H1 (cell line): ENCODE measurements around the gene SLC15A3. TPM values are rescaled to one million over a fixed set of nuclear protein-coding genes. Genes with fewer than 3 reads are reported as not detected.

Source experiments
- BACH1 ChIP-seq: IDR thresholded peaks from 2 replicates; pipeline ENCODE4 v1.6.1; 2012; ENCODE audit warnings: low read length, improper control_type of control experiment
- BCL11A ChIP-seq, 2 experiments: IDR thresholded peaks; one replicate each; pipeline ENCODE4 v1.6.1; 2011; ENCODE audit warnings: low read depth in 2 of 2, low read length in 2 of 2, mild to moderate bottlenecking in 2 of 2
- BRCA1 ChIP-seq: IDR thresholded peaks from 2 replicates; pipeline ENCODE4 v1.6.1; 2012; ENCODE audit warnings: low read depth, low read length, improper control_type of control experiment
- CBX5 ChIP-seq: fragments of 300-800, 300-1000 bp; sonication (generic); IDR thresholded peaks from 2 replicates; pipeline ENCODE4 v1.7.1; 2016; ENCODE audit warnings: antibody characterized with exemption, low read length, low read depth
- CBX8 ChIP-seq: fragments of 300-800, 300-1000 bp; sonication (generic); IDR thresholded peaks from 2 replicates; pipeline ENCODE4 v1.7.1; 2016; ENCODE audit warnings: low read depth, low read length, borderline replicate concordance
- CHD2 ChIP-seq: IDR thresholded peaks from 2 replicates; pipeline ENCODE4 v1.6.1; 2012; ENCODE audit warnings: low read length, improper control_type of control experiment
- CREB1 ChIP-seq: IDR thresholded peaks from 2 replicates; pipeline ENCODE4 v1.6.1; 2012; ENCODE audit warnings: inconsistent platforms
- GTF2F1 ChIP-seq: IDR thresholded peaks from 2 replicates; pipeline ENCODE4 v1.6.1; 2012; ENCODE audit warnings: low read depth, low read length, improper control_type of control experiment, borderline replicate concordance
- HDAC2 ChIP-seq, 2 experiments: fragments of 300-600 bp in 1 of 2; sonication (generic) in 1 of 2; IDR thresholded peaks; 2 replicates each; pipeline ENCODE4 v1.6.1; 2011 to 2012; ENCODE audit warnings: low read depth in 2 of 2, low read length in 2 of 2, mild to moderate bottlenecking in 2 of 2, moderate library complexity in 2 of 2, borderline replicate concordance in 1 of 2, inconsistent platforms in 1 of 2
- JUN ChIP-seq: IDR thresholded peaks from 2 replicates; pipeline ENCODE4 v1.6.1; 2011; ENCODE audit warnings: low read depth, mild to moderate bottlenecking, improper control_type of control experiment, low read length
- JUND ChIP-seq: IDR thresholded peaks from 2 replicates; pipeline ENCODE4 v1.6.1; 2011; ENCODE audit warnings: mild to moderate bottlenecking, improper control_type of control experiment, low read length
- KDM4A ChIP-seq: IDR thresholded peaks from one replicate; pipeline ENCODE4 v1.7.1; 2012; ENCODE audit warnings: low read depth, mild to moderate bottlenecking, moderate library complexity, low read length, inconsistent platforms; ENCODE audit not compliant: severe bottlenecking
- KDM5A ChIP-seq: fragments of 200-600 bp; IDR thresholded peaks from 2 replicates; pipeline ENCODE4 v1.7.1; 2012; ENCODE audit warnings: mild to moderate bottlenecking, low read length, inconsistent platforms, mixed read lengths
- MAFK ChIP-seq: IDR thresholded peaks from 2 replicates; pipeline ENCODE4 v1.6.1; 2012; ENCODE audit warnings: low read depth, mild to moderate bottlenecking, improper control_type of control experiment, low read length
- POLR2A ChIP-seq, 2 experiments: IDR thresholded peaks; 1 replicate in 1 of 2; 2 replicates in 1 of 2; pipeline ENCODE4 v1.6.1; 2011; ENCODE audit warnings: low read depth in 2 of 2, low read length in 2 of 2, mild to moderate bottlenecking in 2 of 2; ENCODE audit errors: control extremely low read depth in 1 of 2
- RAD21 ChIP-seq, 2 experiments: IDR thresholded peaks in 1 of 2; conservative IDR thresholded peaks in 1 of 2; 2 replicates each; pipeline ENCODE4 v1.6.1; 2011; ENCODE audit warnings: low read depth in 2 of 2, low read length in 2 of 2, improper control_type of control experiment in 1 of 2, inconsistent platforms in 1 of 2, mild to moderate bottlenecking in 1 of 2, moderate library complexity in 1 of 2
- RBBP5 ChIP-seq: IDR thresholded peaks from 2 replicates; pipeline ENCODE4 v1.7.1; 2012; ENCODE audit warnings: low read depth, mild to moderate bottlenecking, inconsistent platforms, low read length, moderate library complexity, borderline replicate concordance
- RXRA ChIP-seq: IDR thresholded peaks from 2 replicates; pipeline ENCODE4 v1.6.1; 2011; ENCODE audit warnings: low read depth, mild to moderate bottlenecking, low read length, moderate library complexity; ENCODE audit not compliant: insufficient read depth
- SAP30 ChIP-seq: fragments of 300-600 bp; sonication (generic); IDR thresholded peaks from 2 replicates; pipeline ENCODE4 v1.7.1; 2012; ENCODE audit warnings: low read length, moderate library complexity, mild to moderate bottlenecking, inconsistent platforms; ENCODE audit not compliant: insufficient read depth, insufficient replicate concordance
- SIN3A ChIP-seq, 2 experiments: IDR thresholded peaks in 1 of 2; conservative IDR thresholded peaks in 1 of 2; 2 replicates each; pipeline ENCODE4 v1.6.1; 2011 to 2012; ENCODE audit warnings: low read length in 2 of 2, improper control_type of control experiment in 1 of 2, low read depth in 1 of 2, mild to moderate bottlenecking in 1 of 2
- SIX5 ChIP-seq: IDR thresholded peaks from 2 replicates; pipeline ENCODE4 v1.6.1; 2011; ENCODE audit warnings: mild to moderate bottlenecking, low read depth, low read length
- SP2 ChIP-seq: IDR thresholded peaks from 2 replicates; pipeline ENCODE4 v1.6.1; 2012; ENCODE audit warnings: mild to moderate bottlenecking, low read length, inconsistent platforms
- SUZ12 ChIP-seq: fragments of 200-600 bp; sonication (generic); IDR thresholded peaks from 2 replicates; pipeline ENCODE4 v1.6.1; 2012; ENCODE audit warnings: mild to moderate bottlenecking, inconsistent platforms, low read length, moderate library complexity, mixed read lengths
- TAF7 ChIP-seq: optimal IDR thresholded peaks from 2 replicates; pipeline ENCODE3; 2011; ENCODE audit warnings: low read depth, mild to moderate bottlenecking, inconsistent platforms, low read length, moderate library complexity, borderline replicate concordance
- YY1 ChIP-seq: IDR thresholded peaks from 2 replicates; pipeline ENCODE4 v1.6.1; 2011; ENCODE audit warnings: low read depth, mild to moderate bottlenecking, low read length
- polyA plus RNA-seq, 7 experiments: library from polyadenylated mRNA; depleted of rRNA in 3 of 7; stranded (reverse) in 5 of 7; unstranded in 2 of 7; fragments of >200 nt in 5 of 7; fragments of 200-250 nt in 2 of 7; gene quantifications; 1 replicate in 5 of 7; 2 replicates in 1 of 7; 4 replicates in 1 of 7; pipeline versions ENCODE4 v1.2.1 to v1.2.3, GENCODE V29; 2011 to 2013; ENCODE audit warnings: missing spikeins in 2 of 7, mixed read lengths in 2 of 7
- total RNA-seq: library from RNA; stranded (reverse); fragmentation: NEBNext Ultra II Directional; extraction: Animal tissue kit (Norgen Biotek cat#: 25700); gene quantifications from 2 replicates; pipeline ENCODE4 v1.2.1, GENCODE V29; 2021

Gene SLC15A3
- total and polyA plus RNA-seq, 2 of the 8 experiments (the other 6 are each of a cell fraction or from before 2014, with no cell fraction given) = 25.8 to 31.0 TPM

- no peak for TF ChIP-seq CBX8
- TF ChIP-seq BCL11A (IDR thresholded peaks at IDR 0.05; ENCODE audit: low read depth in 2 of 2, low read length in 2 of 2) = no peak
- no peak for TF ChIP-seq MAFK
- no peak for TF ChIP-seq HDAC2 (IDR thresholded peaks at IDR 0.05; ENCODE audit: borderline replicate concordance in 1 of 2, low read depth in 2 of 2, low read length in 2 of 2)
- no peak; a peak in 1 of 4 replicates for TF ChIP-seq RAD21 (IDR thresholded peaks at IDR 0.05 in 1 of 2, conservative IDR thresholded peaks at IDR 0.05 in 1 of 2; ENCODE audit: low read depth in 2 of 2, low read length in 2 of 2)
- no peak for TF ChIP-seq KDM5A
- no peak for TF ChIP-seq BACH1
- TF ChIP-seq SIN3A (conservative IDR thresholded peaks at IDR 0.05 in 1 of 2, IDR thresholded peaks at IDR 0.05 in 1 of 2; ENCODE audit: low read depth in 1 of 2, low read length in 2 of 2) = peak; percentile 31 to 59; a peak in 2 of 4 replicates
- TF ChIP-seq CBX5 = no peak
- no peak for TF ChIP-seq SIX5
- TF ChIP-seq POLR2A (IDR thresholded peaks at IDR 0.05; ENCODE audit: control extremely low read depth in 1 of 2, low read depth in 2 of 2, low read length in 2 of 2) = peak in 1 of 2 experiments; percentile 25; a peak in 1 of 3 replicates
- no peak for TF ChIP-seq JUND
- no peak for TF ChIP-seq YY1
- TF ChIP-seq SP2 = no peak
- no peak for TF ChIP-seq RXRA
- TF ChIP-seq CREB1 = 0 out of 2 replicates have a peak, but pooled peaks have one; percentile 50
- no peak for TF ChIP-seq CHD2
- TF ChIP-seq GTF2F1 = no peak
- TF ChIP-seq SUZ12 = no peak
- TF ChIP-seq KDM4A = peak; percentile 74
- TF ChIP-seq TAF7 = peak; percentile 31
- TF ChIP-seq BRCA1 = no peak
- no peak for TF ChIP-seq SAP30
- TF ChIP-seq RBBP5 = 0 out of 2 replicates have a peak, but pooled peaks have one; percentile 31
- no peak for TF ChIP-seq JUN
Observed at GRCh38 chr11:60924110-60924905, 27.7 kb downstream of the SLC15A3 start, which contains the start of gene TMEM132A (continued).
